Measurements from ENCODE around the gene SLC39A11.

The SLC39A11 gene

DNA sequence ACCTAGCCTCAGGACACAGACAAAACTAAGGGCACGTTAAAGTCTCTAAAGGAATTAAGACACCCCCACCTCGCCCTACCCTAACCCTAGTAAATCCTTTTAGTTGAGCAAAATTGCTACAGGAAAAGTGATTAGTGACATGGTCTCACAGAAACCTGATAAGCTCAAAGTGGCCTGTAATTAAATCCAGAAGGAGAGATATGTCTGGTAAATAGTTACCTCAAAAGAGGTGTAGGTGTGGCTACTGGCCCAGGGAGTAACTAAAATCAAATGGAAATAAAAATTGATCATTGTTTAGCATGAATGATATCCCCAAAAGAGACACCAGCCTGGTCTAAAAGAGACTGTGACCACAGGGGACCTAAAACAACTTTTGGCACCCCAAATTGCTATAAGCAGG lies 168.3 kb downstream of the SLC39A11 start:
- DNase-seq (ENCODE audit: low read depth in 1 of 2, low spot score in 1 of 2): no peak
- no peak overlapping the region for H3K4me3 ChIP-seq (replicated peaks; ENCODE audit: insufficient read depth, low read length)
- no peak overlapping the region for H3K27ac ChIP-seq (replicated peaks)
- H3K27me3 ChIP-seq (ENCODE audit: insufficient read depth, poor library complexity, severe bottlenecking): no peaks in the 10 kb centered on the region
- TF ChIP-seq SPI1 (IDR thresholded peaks at IDR 0.05; ENCODE audit: borderline replicate concordance, low read depth): no peak
- TF ChIP-seq, protein P1, sequence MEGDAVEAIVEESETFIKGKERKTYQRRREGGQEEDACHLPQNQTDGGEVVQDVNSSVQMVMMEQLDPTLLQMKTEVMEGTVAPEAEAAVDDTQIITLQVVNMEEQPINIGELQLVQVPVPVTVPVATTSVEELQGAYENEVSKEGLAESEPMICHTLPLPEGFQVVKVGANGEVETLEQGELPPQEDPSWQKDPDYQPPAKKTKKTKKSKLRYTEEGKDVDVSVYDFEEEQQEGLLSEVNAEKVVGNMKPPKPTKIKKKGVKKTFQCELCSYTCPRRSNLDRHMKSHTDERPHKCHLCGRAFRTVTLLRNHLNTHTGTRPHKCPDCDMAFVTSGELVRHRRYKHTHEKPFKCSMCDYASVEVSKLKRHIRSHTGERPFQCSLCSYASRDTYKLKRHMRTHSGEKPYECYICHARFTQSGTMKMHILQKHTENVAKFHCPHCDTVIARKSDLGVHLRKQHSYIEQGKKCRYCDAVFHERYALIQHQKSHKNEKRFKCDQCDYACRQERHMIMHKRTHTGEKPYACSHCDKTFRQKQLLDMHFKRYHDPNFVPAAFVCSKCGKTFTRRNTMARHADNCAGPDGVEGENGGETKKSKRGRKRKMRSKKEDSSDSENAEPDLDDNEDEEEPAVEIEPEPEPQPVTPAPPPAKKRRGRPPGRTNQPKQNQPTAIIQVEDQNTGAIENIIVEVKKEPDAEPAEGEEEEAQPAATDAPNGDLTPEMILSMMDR (IDR thresholded peaks at IDR 0.05; ENCODE audit: insufficient read depth, low read length): no peak
- no peak for TF ChIP-seq GABPA (IDR thresholded peaks at IDR 0.05; ENCODE audit: low read depth)
- TF ChIP-seq, protein P2, sequence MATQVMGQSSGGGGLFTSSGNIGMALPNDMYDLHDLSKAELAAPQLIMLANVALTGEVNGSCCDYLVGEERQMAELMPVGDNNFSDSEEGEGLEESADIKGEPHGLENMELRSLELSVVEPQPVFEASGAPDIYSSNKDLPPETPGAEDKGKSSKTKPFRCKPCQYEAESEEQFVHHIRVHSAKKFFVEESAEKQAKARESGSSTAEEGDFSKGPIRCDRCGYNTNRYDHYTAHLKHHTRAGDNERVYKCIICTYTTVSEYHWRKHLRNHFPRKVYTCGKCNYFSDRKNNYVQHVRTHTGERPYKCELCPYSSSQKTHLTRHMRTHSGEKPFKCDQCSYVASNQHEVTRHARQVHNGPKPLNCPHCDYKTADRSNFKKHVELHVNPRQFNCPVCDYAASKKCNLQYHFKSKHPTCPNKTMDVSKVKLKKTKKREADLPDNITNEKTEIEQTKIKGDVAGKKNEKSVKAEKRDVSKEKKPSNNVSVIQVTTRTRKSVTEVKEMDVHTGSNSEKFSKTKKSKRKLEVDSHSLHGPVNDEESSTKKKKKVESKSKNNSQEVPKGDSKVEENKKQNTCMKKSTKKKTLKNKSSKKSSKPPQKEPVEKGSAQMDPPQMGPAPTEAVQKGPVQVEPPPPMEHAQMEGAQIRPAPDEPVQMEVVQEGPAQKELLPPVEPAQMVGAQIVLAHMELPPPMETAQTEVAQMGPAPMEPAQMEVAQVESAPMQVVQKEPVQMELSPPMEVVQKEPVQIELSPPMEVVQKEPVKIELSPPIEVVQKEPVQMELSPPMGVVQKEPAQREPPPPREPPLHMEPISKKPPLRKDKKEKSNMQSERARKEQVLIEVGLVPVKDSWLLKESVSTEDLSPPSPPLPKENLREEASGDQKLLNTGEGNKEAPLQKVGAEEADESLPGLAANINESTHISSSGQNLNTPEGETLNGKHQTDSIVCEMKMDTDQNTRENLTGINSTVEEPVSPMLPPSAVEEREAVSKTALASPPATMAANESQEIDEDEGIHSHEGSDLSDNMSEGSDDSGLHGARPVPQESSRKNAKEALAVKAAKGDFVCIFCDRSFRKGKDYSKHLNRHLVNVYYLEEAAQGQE (IDR thresholded peaks at IDR 0.05; ENCODE audit: insufficient replicate concordance, low read depth): no peak
- no peak for TF ChIP-seq POLR2AphosphoS5 (IDR thresholded peaks at IDR 0.05; ENCODE audit: low read depth)

- no peak for DNase-seq (ENCODE audit: low read depth in 1 of 2, low spot score in 1 of 2)
- Histone ChIP-seq H3K4me3 (replicated peaks; ENCODE audit: insufficient read depth, low read length) (no peak overlapping the region), H3K27me3 (ENCODE audit: insufficient read depth, poor library complexity, severe bottlenecking) (no peaks in the 10 kb centered on the region), H3K27ac (replicated peaks) (no peak overlapping the region)
- TF ChIP-seq SPI1 (IDR thresholded peaks at IDR 0.05; ENCODE audit: borderline replicate concordance, low read depth) (no peak), GABPA (IDR thresholded peaks at IDR 0.05; ENCODE audit: low read depth) (no peak), POLR2AphosphoS5 (IDR thresholded peaks at IDR 0.05; ENCODE audit: low read depth) (no peak)
- TF ChIP-seq, protein P2 (IDR thresholded peaks at IDR 0.05; ENCODE audit: insufficient replicate concordance, low read depth): no peak
- TF ChIP-seq, protein P1 (IDR thresholded peaks at IDR 0.05; ENCODE audit: insufficient read depth, low read length): no peak
These were observed 170.3 kb downstream of the SLC39A11 start for GRCh38 chr17:72922219-72922618.

DNA sequence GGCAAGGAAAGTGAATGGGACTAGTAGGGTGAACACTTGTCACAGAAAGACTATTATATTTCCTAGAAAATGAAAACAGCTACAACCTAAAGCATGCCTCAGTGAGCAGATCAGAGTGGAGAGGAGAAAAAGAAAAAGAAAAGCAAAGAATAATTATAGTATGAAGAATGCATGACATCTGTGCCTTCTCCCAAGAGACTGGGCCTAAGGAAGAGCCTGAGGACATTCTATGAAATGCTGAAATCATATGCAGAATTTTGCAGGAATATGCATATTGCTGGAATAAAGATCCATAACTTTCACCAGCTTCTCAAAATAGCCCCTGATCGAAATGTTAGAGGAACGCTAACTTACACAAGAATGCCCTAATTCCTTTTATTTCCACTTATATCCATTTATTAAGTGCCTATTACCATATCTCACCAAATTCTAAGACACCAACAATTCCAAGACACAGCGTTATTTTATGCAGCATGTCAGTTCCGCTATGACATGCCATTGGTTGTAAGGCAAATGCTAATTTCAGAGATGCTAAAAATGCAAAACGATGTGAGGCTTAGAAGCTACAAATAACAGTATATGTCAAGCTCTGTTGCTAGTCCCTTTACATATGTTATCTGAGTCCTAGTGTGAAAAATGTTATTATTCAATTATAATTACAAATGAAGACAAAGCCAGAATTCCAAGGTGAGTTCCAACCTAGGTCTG lies 171.0 kb downstream of the SLC39A11 start:
- no peak overlapping the region for H3K4me3 ChIP-seq (replicated peaks; ENCODE audit: insufficient read depth, low read length)
- H3K27me3 ChIP-seq (ENCODE audit: insufficient read depth, poor library complexity, severe bottlenecking): no peaks in the 10 kb centered on the region
- TF ChIP-seq GABPA (IDR thresholded peaks at IDR 0.05; ENCODE audit: low read depth): no peak
- TF ChIP-seq, protein P2 (IDR thresholded peaks at IDR 0.05; ENCODE audit: insufficient replicate concordance, low read depth): no peak
- TF ChIP-seq, protein P1 (IDR thresholded peaks at IDR 0.05; ENCODE audit: insufficient read depth, low read length): no peak
- TF ChIP-seq SPI1 (IDR thresholded peaks at IDR 0.05; ENCODE audit: borderline replicate concordance, low read depth): no peak
- TF ChIP-seq POLR2AphosphoS5 (IDR thresholded peaks at IDR 0.05; ENCODE audit: low read depth): no peak
- DNase-seq (ENCODE audit: low read depth in 1 of 2, low spot score in 1 of 2): no peak
- H3K27ac ChIP-seq (replicated peaks): no peak overlapping the region

Measured in HL-60 (cell line).